Activated T-cell treated with anti-CD3 and anti-CD28 coated beads for 24 hours (primary cell): ENCODE data around the gene MTNR1B.

ENCODE experiments used
- DNase-seq: peaks from one replicate; pipeline ENCODE4 v3.0.0-alpha.2; 2020; ENCODE audit warnings: low read depth

The MTNR1B gene

GRCh38 chr11:92978271-92979111, 9.0 kb downstream of the MTNR1B start:
- no peak for DNase-seq

GRCh38 chr11:92979176-92979575, 9.7 kb downstream of the MTNR1B start:
- no peak for DNase-seq

GRCh38 chr11:92980312-92980711, 10.9 kb downstream of the MTNR1B start:
- no peak for DNase-seq

- no peak for DNase-seq
These were observed 12.1 kb downstream of the MTNR1B start for GRCh38 chr11:92981508-92982043.

GRCh38 chr11:92986585-92986984, 17.1 kb downstream of the MTNR1B start:
- no peak for DNase-seq

- DNase-seq = no peak
These were observed 23.6 kb downstream of the MTNR1B start for GRCh38 chr11:92993004-92993403.

GRCh38 chr11:93000511-93001476, 31.3 kb downstream of the MTNR1B start:
- DNase-seq = no peak

- DNase-seq = no peak
These were observed 32.4 kb downstream of the MTNR1B start for GRCh38 chr11:93001806-93002205.

- no peak for DNase-seq
These were observed 32.9 kb downstream of the MTNR1B start for GRCh38 chr11:93002380-93002779.

- DNase-seq = no peak
These were observed 35.8 kb downstream of the MTNR1B start for GRCh38 chr11:93005239-93005638.

GRCh38 chr11:93013646-93014045, 44.2 kb downstream of the MTNR1B start:
- no peak for DNase-seq

GRCh38 chr11:93016595-93016994, 47.1 kb downstream of the MTNR1B start:
- no peak for DNase-seq

- no peak for DNase-seq
These were observed 48.6 kb downstream of the MTNR1B start for GRCh38 chr11:93017821-93018690.

- DNase-seq = no peak
These were observed 51.0 kb downstream of the MTNR1B start for GRCh38 chr11:93020248-93021046.

GRCh38 chr11:93024369-93024768, 54.9 kb downstream of the MTNR1B start:
- no peak for DNase-seq

- DNase-seq = no peak
These were observed 56.3 kb downstream of the MTNR1B start for GRCh38 chr11:93025558-93026255.

- no peak for DNase-seq
These were observed 59.6 kb downstream of the MTNR1B start for GRCh38 chr11:93028960-93029522.

GRCh38 chr11:93031386-93031785, 61.9 kb downstream of the MTNR1B start:
- DNase-seq = no peak
